BLaER1 (cell line): ENCODE data around the gene IGSF5.

Experiments
- H3K27ac ChIP-seq: shearing (Covaris generic); formaldehyde crosslinking; 2 replicates; pipeline ENCODE4 v1.8.1; 2022
- H3K27me3 ChIP-seq: shearing (Covaris generic); formaldehyde crosslinking; 2 replicates; pipeline ENCODE4 v1.8.1; 2022
- H3K36me3 ChIP-seq: shearing (Covaris generic); formaldehyde crosslinking; 2 replicates; pipeline ENCODE4 v1.8.1; 2022
- H3K4me1 ChIP-seq: shearing (Covaris generic); formaldehyde crosslinking; 2 replicates; pipeline ENCODE4 v1.8.1; 2022
- H3K4me2 ChIP-seq: shearing (Covaris generic); formaldehyde crosslinking; 2 replicates; pipeline ENCODE4 v1.8.1; 2022
- H3K4me3 ChIP-seq: shearing (Covaris generic); formaldehyde crosslinking; 2 replicates; pipeline ENCODE4 v1.8.1; 2022
- H3K9ac ChIP-seq: shearing (Covaris generic); formaldehyde crosslinking; 2 replicates; pipeline ENCODE4 v1.8.1; 2022
- H3K9me3 ChIP-seq: shearing (Covaris generic); formaldehyde crosslinking; 2 replicates; pipeline ENCODE4 v1.8.1; 2022
- H4K20me1 ChIP-seq: shearing (Covaris generic); formaldehyde crosslinking; 2 replicates; pipeline ENCODE4 v1.8.1; 2022
- Cebpa-rat ChIP-seq: shearing (Covaris generic); IDR thresholded peaks from 2 replicates; pipeline ENCODE4 v1.8.1; 2022

IGSF5 gene

GRCh38 chr21:39776589-39776988, 31.6 kb downstream of the IGSF5 start:
- Histone ChIP-seq H3K27ac (no peak overlapping the region), H3K4me3 (no peak overlapping the region), H3K4me1 (no peaks in the 10 kb centered on the region), H3K4me2 (no peak overlapping the region), H3K27me3 (no peaks in the 10 kb centered on the region), H3K9ac (no peak overlapping the region), H3K9me3 (no peaks in the 10 kb centered on the region), H4K20me1 (no peaks in the 10 kb centered on the region), H3K36me3 (no peaks in the 10 kb centered on the region)
- no peak for TF ChIP-seq Cebpa-rat

- H3K4me1 ChIP-seq, result no peaks in the 10 kb centered on the region
- TF ChIP-seq Cebpa-rat, result no peak
- H3K27ac ChIP-seq, result no peak overlapping the region
- no peak overlapping the region for H3K4me3 ChIP-seq
- no peaks in the 10 kb centered on the region for H4K20me1 ChIP-seq
- no peak overlapping the region for H3K9ac ChIP-seq
- no peak overlapping the region for H3K4me2 ChIP-seq
- H3K27me3 ChIP-seq, result no peaks in the 10 kb centered on the region
- H3K36me3 ChIP-seq, result no peaks in the 10 kb centered on the region
- no peaks in the 10 kb centered on the region for H3K9me3 ChIP-seq
Measured at GRCh38 chr21:39781331-39781730, 36.3 kb downstream of the IGSF5 start.

- Histone ChIP-seq H4K20me1 (no peaks in the 10 kb centered on the region), H3K36me3 (no peaks in the 10 kb centered on the region), H3K27ac (no peak overlapping the region), H3K27me3 (no peaks in the 10 kb centered on the region), H3K4me2 (no peak overlapping the region), H3K9me3 (peaks cover 8% of the 10 kb centered on the region; the same call in 1 of the 2 replicates), H3K9ac (no peak overlapping the region), H3K4me1 (no peaks in the 10 kb centered on the region), H3K4me3 (no peak overlapping the region)
- TF ChIP-seq Cebpa-rat, result no peak
Measured at GRCh38 chr21:39788383-39788782, 43.4 kb downstream of the IGSF5 start.

- H3K27ac ChIP-seq, result no peak overlapping the region
- H3K27me3 ChIP-seq, result no peaks in the 10 kb centered on the region
- H3K36me3 ChIP-seq, result no peaks in the 10 kb centered on the region
Measured at GRCh38 chr21:39796466-39796865, 51.5 kb downstream of the IGSF5 start.

GRCh38 chr21:39799178-39799577, 54.2 kb downstream of the IGSF5 start:
- Histone ChIP-seq H3K4me3 (no peak overlapping the region), H3K9ac (no peak overlapping the region), H3K36me3 (no peaks in the 10 kb centered on the region), H4K20me1 (no peaks in the 10 kb centered on the region), H3K27ac (no peak overlapping the region), H3K4me1 (no peaks in the 10 kb centered on the region), H3K4me2 (no peak overlapping the region), H3K27me3 (no peaks in the 10 kb centered on the region), H3K9me3 (no peaks in the 10 kb centered on the region)
- no peak for TF ChIP-seq Cebpa-rat

More at GRCh38 chr21:39796466-39796865, 51.5 kb downstream of the IGSF5 start:
- no peaks in the 10 kb centered on the region for H4K20me1 ChIP-seq
- H3K4me3 ChIP-seq, result no peak overlapping the region
- H3K9me3 ChIP-seq, result peaks cover 7% of the 10 kb centered on the region; the same call in 1 of the 2 replicates
- no peak for TF ChIP-seq Cebpa-rat
- no peak overlapping the region for H3K9ac ChIP-seq
- no peak overlapping the region for H3K4me2 ChIP-seq
- no peaks in the 10 kb centered on the region for H3K4me1 ChIP-seq

- H3K9me3 ChIP-seq, result no peaks in the 10 kb centered on the region
- H3K27me3 ChIP-seq, result no peaks in the 10 kb centered on the region
- no peak for TF ChIP-seq Cebpa-rat
- H3K27ac ChIP-seq, result no peak overlapping the region
- no peak overlapping the region for H3K4me2 ChIP-seq
- H3K9ac ChIP-seq, result no peak overlapping the region
- H4K20me1 ChIP-seq, result no peaks in the 10 kb centered on the region
- H3K4me3 ChIP-seq, result no peak overlapping the region
- H3K36me3 ChIP-seq, result no peaks in the 10 kb centered on the region
- H3K4me1 ChIP-seq, result no peaks in the 10 kb centered on the region
Measured at GRCh38 chr21:39800311-39800710, 55.3 kb downstream of the IGSF5 start.

GRCh38 chr21:39802217-39802616, 57.2 kb downstream of the IGSF5 start:
- TF ChIP-seq Cebpa-rat, result no peak
- Histone ChIP-seq H3K4me1 (no peaks in the 10 kb centered on the region), H3K9ac (no peak overlapping the region), H3K4me2 (no peak overlapping the region), H4K20me1 (no peaks in the 10 kb centered on the region), H3K27ac (no peak overlapping the region), H3K4me3 (no peak overlapping the region), H3K27me3 (no peaks in the 10 kb centered on the region), H3K9me3 (no peaks in the 10 kb centered on the region), H3K36me3 (no peaks in the 10 kb centered on the region)

- Histone ChIP-seq H3K4me1 (no peaks in the 10 kb centered on the region), H3K9ac (no peak overlapping the region), H3K4me2 (no peak overlapping the region), H3K4me3 (no peak overlapping the region), H4K20me1 (no peaks in the 10 kb centered on the region), H3K27ac (no peak overlapping the region), H3K9me3 (no peaks in the 10 kb centered on the region), H3K36me3 (no peaks in the 10 kb centered on the region), H3K27me3 (no peaks in the 10 kb centered on the region)
- no peak for TF ChIP-seq Cebpa-rat
Measured at GRCh38 chr21:39803393-39803792, 58.4 kb downstream of the IGSF5 start.

GRCh38 chr21:39804240-39804639, 59.3 kb downstream of the IGSF5 start:
- TF ChIP-seq Cebpa-rat, result no peak
- Histone ChIP-seq H3K27me3 (no peaks in the 10 kb centered on the region), H3K4me2 (no peak overlapping the region), H3K9ac (no peak overlapping the region), H3K27ac (no peak overlapping the region), H4K20me1 (no peaks in the 10 kb centered on the region), H3K36me3 (no peaks in the 10 kb centered on the region), H3K4me1 (no peaks in the 10 kb centered on the region), H3K4me3 (no peak overlapping the region), H3K9me3 (no peaks in the 10 kb centered on the region)

GRCh38 chr21:39805983-39806382, 61.0 kb downstream of the IGSF5 start:
- H3K9ac ChIP-seq, result no peak overlapping the region
- no peaks in the 10 kb centered on the region for H3K4me1 ChIP-seq
- H3K36me3 ChIP-seq, result no peaks in the 10 kb centered on the region
- no peak overlapping the region for H3K4me3 ChIP-seq
- no peak overlapping the region for H3K27ac ChIP-seq
- H4K20me1 ChIP-seq, result no peaks in the 10 kb centered on the region
- no peak for TF ChIP-seq Cebpa-rat
- H3K9me3 ChIP-seq, result no peaks in the 10 kb centered on the region
- no peak overlapping the region for H3K4me2 ChIP-seq
- H3K27me3 ChIP-seq, result no peaks in the 10 kb centered on the region

GRCh38 chr21:39807738-39808137, 62.8 kb downstream of the IGSF5 start:
- TF ChIP-seq Cebpa-rat, result no peak
- Histone ChIP-seq H3K4me3 (no peak overlapping the region), H3K36me3 (no peaks in the 10 kb centered on the region), H3K9ac (no peak overlapping the region), H3K4me1 (no peaks in the 10 kb centered on the region), H3K9me3 (0 out of 2 replicates have a peak, but pooled peaks cover 2% of the 10 kb centered on the region), H3K27me3 (no peaks in the 10 kb centered on the region), H4K20me1 (no peaks in the 10 kb centered on the region), H3K27ac (no peak overlapping the region), H3K4me2 (no peak overlapping the region)
